OCI-LY3 (cell line): ENCODE results near the gene GJA5.

Source experiments
- H2AFZ ChIP-seq: fragments of 200-600, 300-600 bp; shearing (Covaris generic); 2 replicates; pipeline ENCODE4 v1.6.0; 2014; ENCODE audit warnings: antibody characterized with exemption, low read depth, low read length
- H3K27ac ChIP-seq: fragments of 200-600, 300-600 bp; sonication (generic); 2 replicates; pipeline ENCODE4 v1.5.1; 2014; ENCODE audit warnings: mild to moderate bottlenecking, low read length, moderate library complexity, mixed read lengths
- H3K27me3 ChIP-seq: fragments of 200-600, 300-600 bp; sonication (generic); 2 replicates; pipeline ENCODE4 v1.6.1; 2014; ENCODE audit warnings: low read depth, low read length, mixed read lengths
- H3K36me3 ChIP-seq: fragments of 200-600, 300-600 bp; sonication (generic); replicated peaks from 2 replicates; pipeline ENCODE3; 2014; ENCODE audit warnings: low read depth, low read length, mixed read lengths
- H3K4me1 ChIP-seq: fragments of 300-600, 200-600 bp; sonication (generic); 2 replicates; pipeline ENCODE4 v1.6.1; 2014; ENCODE audit warnings: low read length, mixed read lengths
- H3K4me2 ChIP-seq: fragments of 200-600, 300-600 bp; sonication (generic); 2 replicates; pipeline ENCODE4 v1.6.1; 2014; ENCODE audit warnings: low read length, mixed read lengths
- H3K4me3 ChIP-seq: fragments of 300-600, 200-600 bp; sonication (generic); 2 replicates; pipeline ENCODE4 v1.5.1; 2014; ENCODE audit warnings: antibody characterized with exemption, mild to moderate bottlenecking, low read length, moderate library complexity
- H3K79me2 ChIP-seq: fragments of 300-600, 200-600 bp; shearing (Covaris generic); 2 replicates; pipeline ENCODE4 v1.6.1; 2014; ENCODE audit warnings: mild to moderate bottlenecking, low read length, mixed read lengths
- H3K9ac ChIP-seq: fragments of 300-600, 200-600 bp; shearing (Covaris generic); 2 replicates; pipeline ENCODE4 v1.6.0; 2014; ENCODE audit warnings: mild to moderate bottlenecking, low read length, moderate library complexity
- H3K9me3 ChIP-seq: fragments of 200-600, 300-600 bp; shearing (Covaris generic); 2 replicates; pipeline ENCODE4 v1.6.1; 2014; ENCODE audit warnings: low read length, mixed read lengths; ENCODE audit not compliant: insufficient read depth
- H4K20me1 ChIP-seq: fragments of 200-600, 300-600 bp; sonication (generic); 2 replicates; pipeline ENCODE4 v1.6.1; 2016; ENCODE audit warnings: low read length, mixed read lengths; ENCODE audit not compliant: insufficient read depth
- CTCF ChIP-seq: fragments of 200-600, 300-600 bp; sonication (generic); IDR thresholded peaks from 2 replicates; pipeline ENCODE4 v1.5.1; 2014; ENCODE audit warnings: antibody characterized with exemption, low read length, low read depth
- EZH2phosphoT487 ChIP-seq: fragments of 200-600 bp; shearing (Covaris generic); IDR thresholded peaks from 2 replicates; pipeline ENCODE4 v1.6.1; 2018; ENCODE audit warnings: antibody characterized with exemption, mixed run types, low read depth

The GJA5 gene

GRCh38 chr1:147748676-147749350, 11.6 kb downstream of the GJA5 start:
- no peak overlapping the region for H3K27ac ChIP-seq
- H3K79me2 ChIP-seq, result no peaks in the 10 kb centered on the region
- H3K4me3 ChIP-seq, result no peak overlapping the region
- no peak overlapping the region for H3K4me2 ChIP-seq
- H3K36me3 ChIP-seq, result no peaks in the 10 kb centered on the region
- H3K9ac ChIP-seq, result no peak overlapping the region
- no peaks in the 10 kb centered on the region for H3K4me1 ChIP-seq
- TF ChIP-seq EZH2phosphoT487 (no peak), CTCF (no peak)
- no peaks in the 10 kb centered on the region for H3K9me3 ChIP-seq
- H2AFZ ChIP-seq, result no peak overlapping the region
- peaks cover 27% of the 10 kb centered on the region for H3K27me3 ChIP-seq
- H4K20me1 ChIP-seq, result no peaks in the 10 kb centered on the region

- no peak overlapping the region for H3K27ac ChIP-seq
- H3K9me3 ChIP-seq, result no peaks in the 10 kb centered on the region
- H4K20me1 ChIP-seq, result no peaks in the 10 kb centered on the region
These were observed 12.4 kb downstream of the GJA5 start for GRCh38 chr1:147747966-147748365.

GRCh38 chr1:147745271-147745670, 15.1 kb downstream of the GJA5 start:
- no peak overlapping the region for H3K9ac ChIP-seq
- H3K9me3 ChIP-seq, result no peaks in the 10 kb centered on the region
- H3K79me2 ChIP-seq, result no peaks in the 10 kb centered on the region
- H3K27me3 ChIP-seq, result peaks cover 30% of the 10 kb centered on the region
- no peak overlapping the region for H3K4me3 ChIP-seq
- H2AFZ ChIP-seq, result no peak overlapping the region
- no peaks in the 10 kb centered on the region for H3K4me1 ChIP-seq
- H3K27ac ChIP-seq, result no peak overlapping the region
- no peak overlapping the region for H3K4me2 ChIP-seq
- no peaks in the 10 kb centered on the region for H4K20me1 ChIP-seq
- no peaks in the 10 kb centered on the region for H3K36me3 ChIP-seq
- no peak for TF ChIP-seq EZH2phosphoT487
- no peak for TF ChIP-seq CTCF

More at GRCh38 chr1:147747966-147748365, 12.4 kb downstream of the GJA5 start:
- H3K4me1 ChIP-seq, result no peaks in the 10 kb centered on the region
- TF ChIP-seq CTCF (no peak), EZH2phosphoT487 (no peak)
- H3K4me2 ChIP-seq, result no peak overlapping the region
- no peak overlapping the region for H3K4me3 ChIP-seq
- H3K79me2 ChIP-seq, result no peaks in the 10 kb centered on the region
- no peak overlapping the region for H3K9ac ChIP-seq
- H3K27me3 ChIP-seq, result peaks cover 27% of the 10 kb centered on the region
- H2AFZ ChIP-seq, result no peak overlapping the region
- no peaks in the 10 kb centered on the region for H3K36me3 ChIP-seq

- H3K9ac ChIP-seq, result no peak overlapping the region
- no peaks in the 10 kb centered on the region for H3K4me1 ChIP-seq
- H3K4me3 ChIP-seq, result no peak overlapping the region
- H4K20me1 ChIP-seq, result no peaks in the 10 kb centered on the region
- TF ChIP-seq CTCF, result no peak
- TF ChIP-seq EZH2phosphoT487, result no peak
- no peaks in the 10 kb centered on the region for H3K36me3 ChIP-seq
- H3K9me3 ChIP-seq, result no peaks in the 10 kb centered on the region
- no peak overlapping the region for H3K4me2 ChIP-seq
- H3K79me2 ChIP-seq, result no peaks in the 10 kb centered on the region
- H2AFZ ChIP-seq, result no peak overlapping the region
- H3K27ac ChIP-seq, result no peak overlapping the region
- H3K27me3 ChIP-seq, result peaks cover 15% of the 10 kb centered on the region; the same call in 1 of the 2 replicates
These were observed 19.3 kb downstream of the GJA5 start for GRCh38 chr1:147741065-147741464.
